M059J (cell line): ENCODE measurements around the gene MAST2. TPM values are rescaled to one million over a fixed set of nuclear protein-coding genes. Genes with fewer than 3 reads are reported as not detected.
A peak's percentile ranks its signal among the peaks of the same experiment; 100 is the strongest.
"Not testable (repeated sequence)": the region's sequence is repeated elsewhere in the genome, so short reads cannot be mapped to it uniquely, and the experiment has no call there.

Source experiments
- DNase-seq: peaks from one replicate; pipeline ENCODE4 v3.0.0-alpha.2; 2012; ENCODE audit warnings: low read depth
- total RNA-seq: library from RNA; depleted of rRNA; stranded (reverse); fragments of >200 nt; shearing (Covaris generic); gene quantifications from 2 replicates; pipeline ENCODE4 v1.2.3, GENCODE V29; 2014

The MAST2 gene
- total RNA-seq, 1 experiment from 2014 or later, result 15.7 TPM

DNA sequence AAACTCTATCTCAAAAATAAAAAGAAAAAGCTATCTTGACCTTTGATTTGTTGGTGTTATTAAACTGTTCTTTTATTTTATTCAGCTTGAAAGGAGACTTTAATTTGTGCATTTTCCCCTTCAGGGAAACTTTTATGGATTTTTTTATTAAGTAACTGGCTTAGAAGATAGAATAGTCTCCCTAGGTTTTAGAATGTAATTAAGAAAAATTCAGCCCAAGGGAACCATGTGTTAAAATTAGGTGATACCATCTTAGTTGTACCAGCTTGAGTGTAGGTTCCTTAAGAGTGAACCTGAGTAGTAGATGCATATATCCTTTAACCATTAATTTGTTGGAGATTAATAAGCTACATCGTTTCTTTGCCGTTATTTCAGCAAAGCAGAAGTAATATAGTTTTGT lies 11.4 kb downstream of the MAST2 start:
- DNase-seq, result no peak

DNA sequence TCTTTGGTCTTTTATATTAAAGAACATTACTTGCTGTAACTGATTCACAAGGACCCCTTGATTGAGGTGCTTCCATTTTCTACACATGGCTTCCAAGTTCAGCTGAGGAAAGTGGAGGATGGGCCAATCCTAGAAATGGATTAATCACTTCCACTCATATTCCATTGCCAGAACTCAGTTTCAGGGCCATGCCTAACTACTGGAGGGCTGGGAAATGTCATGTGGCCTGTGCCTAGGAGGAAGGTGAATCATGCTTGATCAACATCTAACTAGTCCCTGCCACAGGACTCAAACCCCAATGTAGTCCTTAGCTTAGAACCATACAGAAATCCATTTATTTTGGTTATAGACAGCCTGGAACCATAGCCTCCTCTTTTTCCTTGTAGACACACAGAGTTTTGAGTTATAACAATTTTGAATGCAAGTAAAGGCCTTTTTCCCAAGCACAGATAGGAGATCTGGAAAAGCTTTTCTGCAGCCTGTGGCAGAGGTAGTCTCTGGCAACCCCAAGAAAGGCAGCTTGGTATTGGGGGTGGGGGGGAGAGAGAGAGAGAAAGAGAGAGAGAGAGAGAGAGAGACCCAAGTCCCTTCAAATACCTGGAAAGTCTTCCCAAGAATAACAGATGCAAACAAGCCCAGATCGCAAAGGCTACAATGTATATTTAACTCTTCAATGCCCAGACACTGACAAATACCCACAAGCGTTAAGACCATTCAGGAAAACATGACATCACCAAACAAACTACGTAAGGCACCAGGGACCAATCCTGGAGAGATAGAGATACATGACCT lies 12.5 kb downstream of the MAST2 start:
- DNase-seq, result peak; percentile 65

DNA sequence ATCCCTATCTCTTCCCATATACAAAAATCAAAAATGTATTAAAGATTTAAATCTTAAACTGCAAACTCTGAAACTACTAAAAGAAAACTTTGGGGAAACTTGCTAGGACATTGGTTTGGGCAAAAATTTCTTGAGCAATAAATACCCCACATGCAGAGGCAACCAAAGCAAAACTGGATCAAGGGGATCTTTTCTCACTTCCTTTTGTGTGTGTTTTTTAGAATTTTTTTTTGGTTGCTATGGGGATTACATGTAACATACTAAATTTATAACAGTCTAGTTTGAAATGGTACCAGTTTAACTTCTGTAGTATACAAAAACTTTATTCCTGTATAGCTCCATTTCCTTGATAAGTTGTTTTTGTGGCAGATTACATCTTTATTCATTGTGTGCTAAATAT lies 16.8 kb downstream of the MAST2 start:
- no peak for DNase-seq

DNA sequence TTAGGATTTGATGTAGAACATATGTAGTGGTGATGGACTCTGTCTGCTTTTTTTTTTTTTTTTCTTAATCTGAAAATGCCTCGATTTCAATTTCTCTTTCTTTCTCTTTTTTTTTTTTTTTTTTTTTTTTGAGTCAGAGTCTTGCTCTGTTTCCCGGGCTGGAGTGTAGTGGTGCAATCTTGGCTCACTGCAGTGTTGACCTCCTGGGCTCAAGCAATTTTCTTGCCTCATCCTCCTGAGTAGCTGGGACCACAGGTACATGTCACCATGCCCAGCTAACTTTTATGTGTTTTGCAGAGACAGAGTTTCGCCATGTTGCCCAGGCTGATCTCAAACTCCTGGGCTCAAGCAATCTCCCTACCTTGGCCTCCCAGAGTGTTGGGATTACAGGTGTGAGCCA lies 17.4 kb downstream of the MAST2 start:
- no peak for DNase-seq

DNA sequence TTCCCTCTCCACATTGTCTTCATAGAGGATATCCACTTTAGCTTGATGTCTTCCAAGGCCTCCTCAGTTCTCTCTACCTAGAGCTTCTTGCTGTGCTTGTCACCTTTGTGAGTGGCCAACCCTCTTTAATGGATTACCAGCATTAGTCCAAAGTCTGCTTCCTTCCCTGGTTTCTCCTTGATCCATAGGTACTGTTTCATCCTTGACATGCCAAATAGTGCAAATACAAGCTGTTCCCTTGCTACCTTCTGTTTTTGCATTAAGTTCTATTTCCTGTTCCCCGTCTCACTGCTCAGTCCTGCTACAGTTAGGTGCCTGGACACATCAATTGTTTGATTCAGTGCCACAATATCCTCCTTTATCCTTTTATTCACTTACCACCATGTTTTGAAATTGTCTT lies 19.2 kb downstream of the MAST2 start:
- no peak for DNase-seq

DNA sequence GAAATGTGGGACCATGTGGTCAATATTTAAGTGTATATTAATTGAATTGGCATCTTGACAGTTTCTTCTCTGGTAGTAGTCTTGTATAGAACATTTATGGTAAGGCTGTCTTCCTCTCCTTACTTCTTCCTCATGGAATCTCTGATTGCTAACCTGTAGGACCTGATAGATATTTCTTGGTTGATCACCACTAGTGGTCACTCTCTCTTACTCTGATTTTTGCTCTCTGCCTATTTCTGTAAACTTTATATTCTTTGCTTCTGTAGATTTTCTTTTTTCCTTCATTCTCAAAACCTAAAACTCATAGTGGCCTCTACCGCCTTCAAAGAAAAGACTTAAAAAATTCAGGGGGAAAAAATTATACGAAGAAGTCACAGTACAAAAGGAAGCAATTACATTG lies 21.2 kb downstream of the MAST2 start:
- no peak for DNase-seq

DNA sequence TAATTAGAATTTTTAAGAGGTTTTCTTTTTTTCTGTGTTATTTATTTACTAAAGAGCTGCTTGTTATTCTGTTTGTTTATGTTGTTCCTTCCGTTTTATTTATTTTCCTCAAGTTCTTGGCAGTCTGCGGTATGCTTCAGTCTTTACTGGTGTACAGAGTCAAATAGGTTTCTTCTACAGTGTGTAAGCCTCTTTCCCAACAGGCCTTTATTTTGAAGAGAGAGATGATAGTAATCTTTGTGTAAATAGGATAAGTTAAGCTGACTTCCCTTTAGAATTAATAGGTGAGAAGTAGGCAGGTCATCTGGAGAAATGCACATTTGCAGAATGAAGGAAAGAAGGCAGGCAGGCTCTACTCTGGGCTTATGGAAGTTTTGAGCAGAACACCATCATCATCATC lies 23.8 kb downstream of the MAST2 start:
- no peak for DNase-seq

DNA sequence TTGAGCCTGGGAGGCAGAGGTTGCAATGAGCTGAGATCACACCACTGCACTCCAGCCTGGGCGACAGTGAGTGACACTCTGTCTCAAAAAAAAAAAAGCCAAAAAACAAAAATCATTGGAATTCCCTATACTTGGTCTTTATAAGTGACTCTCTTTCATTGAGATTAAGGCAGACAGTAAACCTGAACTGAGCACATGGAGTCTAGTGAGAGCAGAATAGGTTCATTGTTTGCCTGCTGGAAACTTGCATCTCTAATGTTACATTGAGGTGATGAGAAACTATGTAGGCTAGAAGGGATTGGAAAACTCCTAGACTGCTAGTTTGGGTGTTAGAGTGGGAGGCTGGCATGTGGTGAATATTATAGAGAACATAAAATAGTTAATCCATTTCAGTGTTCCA lies 25.4 kb downstream of the MAST2 start:
- DNase-seq, result no peak

DNA sequence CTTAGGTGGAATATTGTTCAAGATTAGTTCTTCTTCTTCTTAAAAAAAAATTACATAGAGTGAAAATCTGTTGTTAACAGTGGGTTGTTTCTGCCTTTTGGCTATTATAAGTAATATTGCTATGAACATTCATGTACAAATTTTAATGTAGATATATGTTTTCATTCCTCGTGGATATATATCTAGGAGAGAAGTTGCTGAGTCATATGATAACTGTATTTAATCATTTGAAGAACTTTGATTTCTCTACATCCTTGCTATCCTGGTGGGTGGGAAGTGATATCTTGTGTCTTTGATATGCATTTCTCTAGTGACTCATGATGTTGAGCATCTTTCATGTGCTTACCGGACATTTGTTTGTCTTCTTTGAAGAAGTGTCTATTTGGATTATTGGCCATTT lies 29.9 kb downstream of the MAST2 start:
- no peak for DNase-seq

DNA sequence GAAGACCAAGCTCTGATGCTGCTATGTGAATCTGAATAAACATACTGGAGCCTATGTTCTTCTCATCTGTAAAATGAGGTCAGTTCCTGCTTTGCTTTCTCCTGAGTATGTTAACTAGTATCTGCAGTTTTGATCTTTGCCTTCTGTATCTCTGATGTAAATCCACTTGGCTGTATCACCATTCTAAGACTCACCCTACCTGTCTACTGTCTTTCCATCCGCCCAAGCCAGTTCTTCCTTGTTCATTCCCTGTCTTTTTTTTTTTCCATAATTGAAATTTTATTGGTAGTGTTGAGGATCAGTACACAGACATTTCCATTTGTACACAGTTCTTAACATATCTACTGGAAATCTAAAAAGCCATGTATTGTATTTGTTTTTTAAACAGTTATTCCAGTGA lies 31.3 kb downstream of the MAST2 start:
- DNase-seq, result no peak

DNA sequence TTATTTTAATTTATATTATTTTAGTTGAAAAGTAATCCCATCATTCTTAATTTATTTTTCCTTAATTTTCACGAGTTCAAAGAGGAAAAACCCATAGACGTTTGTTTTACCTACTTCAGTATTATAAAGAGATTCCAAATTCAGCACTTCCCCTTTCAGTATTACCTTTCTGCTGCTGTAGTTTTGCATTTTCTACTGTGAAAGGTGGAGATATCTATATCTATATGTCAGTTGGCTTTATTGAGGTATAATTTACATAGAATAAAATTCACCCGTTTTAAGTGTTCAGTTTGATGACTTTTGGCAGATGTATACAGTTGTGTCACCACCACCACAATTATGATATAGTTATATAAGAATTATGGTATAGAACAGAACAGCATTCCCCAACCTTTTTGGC lies 33.0 kb downstream of the MAST2 start:
- DNase-seq, result no peak

DNA sequence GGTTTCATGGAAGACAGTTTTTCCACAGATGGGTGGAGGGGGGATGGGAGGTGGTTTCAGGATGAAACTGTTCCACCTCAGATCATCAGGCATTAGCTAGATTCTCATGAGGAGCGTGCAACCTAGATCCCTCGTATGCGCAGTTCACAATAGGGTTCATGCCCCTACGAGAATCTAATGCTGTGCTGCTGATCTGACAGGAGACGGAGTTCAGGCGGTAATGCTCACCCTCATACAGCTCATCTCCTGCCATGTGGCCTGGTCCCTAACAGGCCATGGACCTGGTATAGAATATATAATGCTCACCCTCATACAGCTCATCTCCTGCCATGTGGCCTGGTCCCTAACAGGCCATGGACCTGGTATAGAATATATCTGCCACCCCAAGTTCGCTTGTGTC lies 33.4 kb downstream of the MAST2 start:
- not testable (repeated sequence) for DNase-seq

DNA sequence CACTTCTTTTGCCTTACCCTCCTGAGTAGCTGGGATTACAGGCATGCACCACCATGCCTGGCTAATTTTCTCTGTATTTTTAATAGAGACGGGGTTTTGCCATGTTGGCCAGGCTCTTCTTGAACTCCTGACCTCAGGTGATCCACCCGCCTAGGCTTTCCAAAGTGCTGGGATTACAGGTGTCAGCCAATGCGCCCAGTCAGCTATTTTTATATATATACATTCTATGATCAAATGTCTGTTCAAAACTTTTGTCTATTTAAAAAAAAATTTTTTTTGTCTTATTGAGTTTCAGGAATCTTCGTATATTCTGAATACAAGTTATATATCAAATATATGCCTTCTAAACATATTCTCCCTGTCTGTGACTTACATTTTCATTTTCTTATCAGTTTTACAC lies 34.9 kb downstream of the MAST2 start:
- not testable (repeated sequence) for DNase-seq

DNA sequence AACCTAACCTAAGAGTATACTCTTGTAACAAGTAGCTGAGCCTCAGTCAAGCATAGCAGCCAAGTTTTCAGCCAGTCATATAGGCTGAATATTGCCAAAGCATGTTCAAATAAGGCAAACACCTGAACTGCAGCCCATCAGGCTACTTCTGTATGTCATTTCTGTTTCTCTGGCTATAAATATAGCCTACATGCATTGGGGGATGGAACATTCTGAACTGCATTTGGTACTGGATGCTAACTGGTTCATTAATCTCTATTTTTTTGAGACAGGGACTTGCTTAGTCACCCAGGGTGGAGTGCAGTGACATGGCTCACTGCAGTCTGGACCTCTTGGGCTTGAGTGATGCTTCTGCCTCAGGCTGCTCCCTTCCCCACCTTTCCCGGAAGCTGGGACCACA lies 37.3 kb downstream of the MAST2 start:
- DNase-seq, result peak; percentile 32

DNA sequence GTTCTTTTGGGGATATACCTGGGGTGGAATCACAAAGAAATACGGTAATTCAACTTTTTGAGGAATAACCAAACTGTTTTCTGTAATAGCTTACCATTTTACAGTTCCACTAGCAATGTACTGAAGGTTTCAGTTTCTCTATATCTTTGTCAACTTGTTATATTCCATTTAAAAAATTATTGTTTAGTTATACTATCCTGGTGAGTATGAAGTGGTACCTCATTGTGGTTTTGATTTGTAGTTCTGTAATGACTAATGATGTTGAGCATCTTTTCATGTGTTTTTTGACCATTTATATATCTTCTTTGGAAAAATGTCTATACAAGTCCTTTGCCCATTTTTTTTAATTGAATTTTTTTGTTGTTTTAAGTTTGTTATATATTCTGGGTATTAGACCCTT lies 39.4 kb downstream of the MAST2 start:
- no peak for DNase-seq

DNA sequence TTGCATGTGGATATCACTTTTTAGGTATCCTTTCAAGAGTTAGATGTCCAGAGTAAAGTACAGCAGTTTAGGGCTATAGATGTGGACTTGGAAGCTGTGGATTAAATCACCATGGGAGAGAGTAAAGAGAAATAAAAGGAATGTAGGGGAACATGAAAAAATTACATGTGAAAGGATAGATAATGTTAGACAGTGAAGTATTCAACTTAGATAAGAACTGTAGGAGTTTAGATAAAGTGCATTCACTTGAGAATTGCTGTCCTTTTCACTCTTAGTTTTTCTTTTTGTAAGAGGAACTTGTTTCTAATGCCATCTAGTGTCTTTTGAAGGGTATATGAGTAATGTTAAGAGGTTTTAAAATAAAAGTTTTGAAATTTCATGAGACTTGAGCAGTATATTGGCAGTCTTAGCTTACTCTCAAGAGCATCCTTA lies 40.1 kb downstream of the MAST2 start:
- DNase-seq, result peak; percentile 29

DNA sequence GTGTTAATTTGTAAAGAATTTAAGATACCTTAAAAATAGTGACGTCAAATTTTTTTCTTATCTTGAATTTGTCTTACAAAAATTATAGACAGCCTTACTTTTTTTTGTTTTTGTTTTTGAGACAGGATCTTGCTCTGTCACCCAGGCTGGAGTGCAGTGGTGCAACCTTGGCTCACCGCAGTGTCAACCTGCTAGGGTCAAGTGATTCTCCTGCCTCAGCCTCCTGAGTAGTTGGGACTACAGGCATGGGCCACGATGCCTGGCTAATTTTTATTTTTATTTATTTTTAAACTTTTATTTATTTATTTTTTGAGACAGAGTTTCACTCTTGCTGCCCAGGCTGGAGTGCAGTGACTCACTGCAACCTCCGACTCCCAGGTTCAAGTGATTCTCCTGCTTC lies 40.6 kb downstream of the MAST2 start:
- DNase-seq, result not testable (repeated sequence)

DNA sequence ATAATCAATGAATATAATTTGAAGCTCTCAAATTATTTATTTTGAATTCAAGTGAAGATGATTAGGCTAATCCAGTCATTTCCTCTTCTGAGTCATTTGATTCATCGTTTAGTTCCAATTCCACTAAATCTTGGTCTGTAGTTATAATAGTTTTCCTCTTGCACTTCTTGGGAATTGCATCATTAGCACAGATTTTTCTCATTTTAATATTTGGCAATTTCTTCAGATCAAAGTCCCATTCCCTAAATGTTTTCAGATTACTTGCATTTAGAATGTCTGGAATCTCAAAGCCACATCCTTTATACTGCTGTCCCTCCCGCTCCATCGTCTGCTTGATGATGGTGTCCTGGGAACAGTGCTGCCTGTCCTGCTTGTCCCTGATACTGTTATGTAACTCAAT lies 43.5 kb downstream of the MAST2 start:
- no peak for DNase-seq

DNA sequence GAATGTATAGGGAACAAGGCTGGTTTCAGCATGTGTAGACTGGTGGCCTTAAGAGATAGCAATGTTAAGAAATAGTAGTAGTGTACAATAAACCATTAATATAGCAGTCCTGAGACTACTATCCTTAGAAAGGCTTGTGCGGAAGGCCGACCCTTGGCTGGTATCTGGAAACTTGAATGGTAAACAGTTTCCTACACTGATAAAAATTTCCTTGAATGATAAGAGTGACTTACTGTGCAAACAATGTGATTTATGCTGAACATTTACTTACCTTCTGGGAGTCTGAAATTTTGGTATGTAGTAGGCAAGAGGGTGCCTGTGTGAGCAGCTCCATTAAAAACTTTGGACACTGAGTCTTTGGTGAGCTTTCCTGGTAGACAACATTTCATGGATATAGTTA lies 44.7 kb downstream of the MAST2 start:
- DNase-seq, result no peak

DNA sequence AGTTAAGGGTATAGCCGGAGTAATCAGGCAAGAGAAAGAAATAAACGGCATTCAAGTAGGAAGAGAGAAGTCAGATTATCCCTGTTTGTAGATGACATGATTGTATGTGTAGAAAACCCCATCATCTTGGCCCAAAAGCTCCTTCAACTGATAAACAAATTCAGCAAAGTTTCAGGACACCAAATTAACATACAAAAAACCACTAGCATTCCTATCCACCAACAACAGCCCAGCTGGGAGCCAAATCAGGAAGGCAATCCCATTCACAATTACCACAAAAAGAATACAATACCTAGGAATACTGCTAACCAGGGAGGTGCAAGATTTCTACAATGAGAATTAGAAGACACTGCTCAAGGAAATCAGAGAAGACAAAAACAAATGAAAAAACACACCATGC lies 45.3 kb downstream of the MAST2 start:
- DNase-seq, result no peak

DNA sequence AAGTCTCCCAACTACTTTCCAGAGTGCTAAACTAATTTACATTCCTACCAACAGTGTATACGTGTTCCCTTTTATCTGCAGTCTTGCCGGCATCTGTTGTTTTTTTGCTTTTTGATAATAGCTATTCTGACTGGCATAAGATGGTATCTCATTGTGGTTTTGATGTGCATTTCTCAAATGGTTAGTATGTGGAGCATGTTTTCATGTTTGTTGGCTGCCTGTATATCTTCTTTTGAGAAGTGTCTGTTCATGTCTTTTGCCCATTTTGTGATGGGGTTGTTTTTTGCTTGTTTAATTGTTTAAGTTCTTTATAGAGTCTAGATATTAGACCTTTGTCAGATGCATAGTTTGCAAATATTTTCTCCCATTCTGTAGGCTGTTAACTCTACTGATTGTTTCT lies 46.6 kb downstream of the MAST2 start:
- no peak for DNase-seq

DNA sequence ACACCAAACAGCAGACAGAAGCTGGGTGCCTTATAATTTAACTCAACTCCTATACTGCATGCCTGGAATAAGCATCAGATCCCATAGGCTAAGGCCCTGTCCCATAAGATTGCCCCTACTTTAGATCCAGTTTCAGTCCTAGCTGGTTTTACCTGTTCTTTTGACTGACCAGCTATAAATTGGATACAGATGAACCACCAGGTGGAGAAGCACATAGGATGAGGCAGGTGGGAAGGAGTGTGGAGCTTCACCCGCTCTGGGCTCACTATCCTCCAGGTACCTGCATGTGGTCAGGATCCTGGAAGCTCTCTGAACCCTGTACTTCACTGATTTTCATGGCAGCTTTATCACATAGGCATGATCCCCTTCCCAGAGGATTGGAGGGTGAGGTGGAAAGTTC lies 51.3 kb downstream of the MAST2 start:
- DNase-seq, result no peak

DNA sequence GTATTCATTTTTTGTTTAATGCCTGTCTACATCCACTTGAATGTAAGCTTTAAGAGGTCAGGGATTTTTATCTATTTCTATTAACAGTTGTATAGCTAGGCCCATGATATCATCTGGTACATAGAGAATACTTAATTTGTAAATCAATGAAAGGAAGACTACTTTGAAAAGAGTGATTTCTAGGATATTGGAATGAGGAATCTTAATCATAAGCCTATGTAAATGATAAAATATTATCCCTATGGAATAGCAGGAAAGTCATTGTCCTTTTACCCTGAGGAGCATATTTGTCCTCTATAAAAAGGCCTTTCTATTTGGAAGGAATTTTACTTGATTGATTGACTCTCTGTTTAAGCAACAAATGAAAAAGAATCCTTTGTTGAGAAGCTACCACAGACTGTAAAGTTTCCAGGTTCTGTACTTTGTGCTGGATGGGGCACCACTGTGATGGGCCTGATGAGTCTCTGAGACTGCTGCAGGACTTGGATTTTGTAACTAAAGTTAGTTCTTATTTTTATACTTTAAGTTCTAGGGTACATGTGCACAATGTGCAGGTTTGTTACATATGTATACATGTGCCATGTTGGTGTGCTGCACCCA lies 53.8 kb downstream of the MAST2 start:
- DNase-seq, result no peak
